ENCODE measurements around the gene GPR55. TPM values are rescaled to one million over a fixed set of nuclear protein-coding genes. Genes with fewer than 3 reads are reported as not detected.

Gene GPR55
- total RNA-seq, 2 experiments from 2014 or later = 1.5 to 1.6 TPM

DNA sequence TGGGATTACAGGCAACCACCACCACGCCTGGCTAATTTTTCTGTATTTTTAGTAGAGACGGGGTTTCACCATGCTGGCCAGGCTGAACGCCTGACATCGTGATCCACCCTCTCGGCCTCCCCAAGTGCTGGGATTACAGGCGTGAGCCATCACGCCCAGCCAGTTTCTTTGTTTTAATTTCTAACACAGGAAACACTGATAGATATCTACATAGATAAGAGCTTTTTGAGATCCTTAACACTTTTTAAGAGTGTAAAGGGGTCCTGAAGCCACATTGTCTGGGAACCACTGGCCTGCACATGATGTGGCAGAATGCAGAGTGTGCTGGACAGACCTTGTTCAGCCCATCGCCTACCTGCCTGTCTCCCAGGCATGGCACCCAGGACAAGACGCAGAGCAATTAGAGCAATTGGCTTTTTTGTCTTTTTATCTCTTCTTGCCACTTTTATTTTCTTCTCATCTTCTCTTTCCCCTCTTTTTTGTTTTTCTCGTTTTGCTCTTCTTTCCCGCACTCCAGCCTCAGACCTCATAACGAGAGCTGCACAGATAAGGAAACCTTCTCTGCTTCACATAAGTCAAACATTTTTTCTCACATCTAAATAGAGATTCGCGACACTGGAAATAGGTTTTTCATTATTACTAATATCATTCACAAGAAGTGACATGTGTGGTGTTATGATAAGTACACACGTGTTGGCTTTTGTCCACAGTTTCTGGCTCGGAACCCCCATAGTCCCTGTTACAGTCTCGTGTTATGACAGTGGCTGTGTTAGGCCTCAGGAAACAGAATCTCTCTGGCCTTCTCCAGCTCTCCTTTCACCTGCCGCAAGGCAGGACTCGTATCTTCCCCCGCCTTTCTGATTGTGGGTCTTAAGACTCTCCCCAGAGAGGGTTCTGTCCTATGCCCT lies 25.2 kb upstream of the GPR55 start:
- ChIA-PET POLR2A (interaction anchor here (0.8 to 2.8 kb wide), 4 partner anchors 18 to 35 kb away, joined by 3 to 11 read pairs (median 4); no protein-coding TSS in a partner anchor), CTCF (interaction anchor here (0.7 to 4.5 kb wide), 7 partner anchors 25 to 171 kb away, joined by 3 to 30 read pairs (median 3); partner anchors contain the start of gene GPR55)
- peak; percentile 63 for DNase-seq
- intact Hi-C loops (cut with micrococcal nuclease) = loop anchor here (1.0 kb wide), 1 partner anchor 8 kb away; no protein-coding TSS in a partner anchor
- peaks cover 46% of the 10 kb centered on the region for H3K4me1 Mint-ChIP-seq (ENCODE audit: low read depth)
- H3K9me3 Mint-ChIP-seq = no peaks in the 10 kb centered on the region
- H3K27me3 Mint-ChIP-seq = peaks cover 24% of the 10 kb centered on the region
- peaks cover 4% of the 10 kb centered on the region for H3K36me3 Mint-ChIP-seq
- peak overlapping the region; percentile 57 for H3K27ac Mint-ChIP-seq
- H3K4me3 Mint-ChIP-seq = no peak overlapping the region

- H3K27ac Mint-ChIP-seq = no peak overlapping the region
- H3K27me3 Mint-ChIP-seq = peaks cover 19% of the 10 kb centered on the region
- H3K36me3 Mint-ChIP-seq = peaks cover 7% of the 10 kb centered on the region
- H3K9me3 Mint-ChIP-seq = no peaks in the 10 kb centered on the region
- intact Hi-C loops (cut with micrococcal nuclease) = no loop called here
- ChIA-PET POLR2A (interaction anchor here (1.1 kb wide), 1 partner anchor 32 kb away, joined by 3 read pairs; no protein-coding TSS in a partner anchor), CTCF (interaction anchor here (0.8 to 4.5 kb wide), 5 partner anchors 10 to 123 kb away, joined by 3 to 30 read pairs (median 3); no protein-coding TSS in a partner anchor)
- peaks cover 50% of the 10 kb centered on the region for H3K4me1 Mint-ChIP-seq (ENCODE audit: low read depth)
- DNase-seq = no peak
- no peak overlapping the region for H3K4me3 Mint-ChIP-seq
These were observed 22.9 kb upstream of the GPR55 start for GRCh38 chr2:230947908-230948365.

GRCh38 chr2:230947235-230947576 lies 22.2 kb upstream of the GPR55 start:
- peak overlapping the region; percentile 42 for H3K27ac Mint-ChIP-seq
- no peak overlapping the region for H3K4me3 Mint-ChIP-seq
- H3K9me3 Mint-ChIP-seq = no peaks in the 10 kb centered on the region
- peaks cover 5% of the 10 kb centered on the region for H3K36me3 Mint-ChIP-seq
- DNase-seq = no peak
- peaks cover 18% of the 10 kb centered on the region for H3K27me3 Mint-ChIP-seq
- intact Hi-C loops (cut with micrococcal nuclease) = no loop called here
- ChIA-PET CTCF (interaction anchor here (0.8 to 4.5 kb wide), 6 partner anchors 10 to 123 kb away, joined by 3 to 30 read pairs (median 3); no protein-coding TSS in a partner anchor), POLR2A (interaction anchor here (1.1 kb wide), 1 partner anchor 33 kb away, joined by 3 read pairs; no protein-coding TSS in a partner anchor)
- H3K4me1 Mint-ChIP-seq (ENCODE audit: low read depth) = peaks cover 54% of the 10 kb centered on the region

- CTCF ChIA-PET = interaction anchor here (0.6 to 4.5 kb wide), 7 partner anchors 11 to 571 kb away, joined by 3 to 30 read pairs (median 3); no protein-coding TSS in a partner anchor
- POLR2A ChIA-PET = interaction anchor here (1.2 kb wide), 1 partner anchor 21 kb away, joined by 3 read pairs; no protein-coding TSS in a partner anchor
- no peak overlapping the region for H3K4me3 Mint-ChIP-seq
These were observed 21.6 kb upstream of the GPR55 start for GRCh38 chr2:230946429-230947234.

DNA sequence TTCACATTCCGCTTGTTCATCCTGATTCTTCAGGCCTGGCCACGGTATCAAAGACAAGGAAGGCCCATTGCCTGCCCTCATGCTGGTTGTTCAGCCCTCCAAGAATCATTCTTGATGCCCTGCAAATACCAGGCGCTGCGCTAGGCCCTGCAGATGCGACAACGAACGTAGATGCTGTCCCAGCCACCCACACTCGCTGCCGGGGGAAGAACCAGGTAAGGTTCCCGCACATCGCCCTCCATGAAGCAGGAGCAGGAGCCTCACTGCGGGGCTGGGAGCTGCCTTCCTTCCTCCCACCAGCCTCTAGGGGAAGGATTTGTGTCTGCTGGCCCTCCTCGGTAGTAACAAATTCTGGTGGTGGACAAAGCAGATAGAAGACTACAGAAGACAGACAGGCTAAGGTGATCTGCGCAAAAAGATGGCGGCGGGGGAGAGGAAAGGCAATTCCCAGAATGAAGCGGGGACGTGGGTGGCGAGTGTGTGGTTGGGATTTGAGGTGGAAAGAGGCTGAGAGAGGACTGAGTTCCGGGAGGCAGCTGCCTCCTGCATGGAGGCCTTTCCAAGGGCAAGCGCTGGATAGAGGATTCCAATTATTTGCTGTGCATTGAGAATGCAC lies 19.8 kb upstream of the GPR55 start:
- ChIA-PET CTCF (interaction anchor here (0.8 kb wide), 1 partner anchor 11 kb away, joined by 3 read pairs; no protein-coding TSS in a partner anchor), POLR2A (interaction anchor here (1.0 to 1.1 kb wide), 2 partner anchors 19 to 20 kb away, joined by 3 to 4 read pairs; partner anchors contain the start of gene GPR55)
- Mint-ChIP-seq H3K27me3 (peaks cover 22% of the 10 kb centered on the region), H3K4me3 (peak overlapping the region; percentile 61), H3K4me1 (ENCODE audit: low read depth) (peaks cover 39% of the 10 kb centered on the region), H3K27ac (peak overlapping the region; percentile 76), H3K9me3 (no peaks in the 10 kb centered on the region), H3K36me3 (peaks cover 5% of the 10 kb centered on the region)
- intact Hi-C loops (cut with micrococcal nuclease) = loop anchor here (1.0 kb wide), 5 partner anchors 12 to 39 kb away; no protein-coding TSS in a partner anchor
- DNase-seq = no peak

More at GRCh38 chr2:230946429-230947234, 21.6 kb upstream of the GPR55 start:
- peaks cover 21% of the 10 kb centered on the region for H3K27me3 Mint-ChIP-seq
- H3K36me3 Mint-ChIP-seq = peaks cover 5% of the 10 kb centered on the region
- no peak for DNase-seq
- H3K27ac Mint-ChIP-seq = peak overlapping the region; percentile 42
- intact Hi-C loops (cut with micrococcal nuclease) = no loop called here
- no peaks in the 10 kb centered on the region for H3K9me3 Mint-ChIP-seq
- peaks cover 54% of the 10 kb centered on the region for H3K4me1 Mint-ChIP-seq (ENCODE audit: low read depth)

- CTCF ChIA-PET = interaction anchor here (0.8 to 2.3 kb wide), 4 partner anchors 10 to 43 kb away, joined by 3 to 7 read pairs (median 4); no protein-coding TSS in a partner anchor
- intact Hi-C loops (cut with micrococcal nuclease) = loop anchor here (1.0 kb wide), 5 partner anchors 13 to 40 kb away; no protein-coding TSS in a partner anchor
- Mint-ChIP-seq H3K27ac (peak overlapping the region; percentile 76), H3K4me1 (ENCODE audit: low read depth) (peaks cover 33% of the 10 kb centered on the region), H3K4me3 (peak overlapping the region; percentile 54), H3K27me3 (peaks cover 22% of the 10 kb centered on the region), H3K9me3 (no peaks in the 10 kb centered on the region), H3K36me3 (peaks cover 5% of the 10 kb centered on the region)
- DNase-seq = peak; percentile 89
- POLR2A ChIA-PET = interaction anchor here (1.0 to 1.1 kb wide), 3 partner anchors 18 to 40 kb away, joined by 3 to 4 read pairs (median 3); partner anchors contain the start of gene GPR55
These were observed 19.1 kb upstream of the GPR55 start for GRCh38 chr2:230944123-230944653.

DNA sequence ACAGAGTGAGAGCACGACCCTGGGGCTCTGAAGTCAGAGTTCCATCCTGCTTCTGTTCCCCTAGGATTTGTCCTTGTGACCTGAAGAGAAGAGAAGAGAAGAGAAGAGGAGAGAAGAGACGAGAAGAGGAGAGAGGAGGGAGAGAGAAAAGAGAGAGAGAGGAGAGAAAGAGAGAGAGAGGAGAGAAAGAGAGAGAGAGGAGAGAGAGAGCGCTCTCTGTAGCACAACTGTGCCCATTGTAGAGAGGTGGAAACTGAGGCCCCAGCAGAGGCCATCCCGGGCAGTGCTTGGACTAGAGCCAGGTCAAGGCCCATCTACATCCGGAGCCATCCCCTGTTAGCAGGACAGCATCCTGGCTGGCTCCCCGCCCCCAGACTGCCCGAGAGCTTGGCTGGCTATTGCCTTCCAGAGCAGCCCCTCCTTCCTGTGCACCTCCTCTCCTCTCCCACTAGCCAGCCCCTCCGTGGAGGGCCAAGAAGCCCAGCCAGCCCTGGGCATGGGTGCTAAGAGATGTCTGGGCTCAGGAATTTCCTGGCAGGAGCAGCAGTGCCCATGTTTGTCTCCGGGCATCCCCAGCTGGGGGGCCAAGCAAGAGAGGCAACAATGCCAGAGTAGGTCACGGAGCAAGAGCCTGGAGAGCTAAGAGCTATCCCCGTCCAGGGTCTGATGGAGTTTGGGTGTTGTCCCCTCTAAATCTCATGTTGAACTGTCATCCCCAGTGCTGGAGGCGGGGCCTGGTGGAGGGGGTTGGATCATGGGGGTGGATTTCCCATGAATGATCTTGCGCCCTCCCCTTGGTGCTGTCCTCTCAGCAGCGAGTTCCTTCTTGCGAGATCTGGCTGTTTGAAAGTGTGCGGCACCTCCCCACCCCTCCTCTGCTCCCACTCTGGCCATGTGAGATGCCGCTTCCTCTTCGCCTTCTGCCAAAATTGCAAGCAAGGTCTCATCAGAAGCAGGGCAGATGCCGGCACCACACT lies 18.2 kb upstream of the GPR55 start:
- DNase-seq = peak; percentile 73
- ChIA-PET CTCF (interaction anchor here (0.9 to 2.3 kb wide), 3 partner anchors 11 to 44 kb away, joined by 3 to 7 read pairs (median 4); no protein-coding TSS in a partner anchor), POLR2A (interaction anchor here (1.0 to 1.1 kb wide), 3 partner anchors 17 to 41 kb away, joined by 3 to 4 read pairs (median 3); partner anchors contain the start of gene GPR55)
- Mint-ChIP-seq H3K9me3 (no peaks in the 10 kb centered on the region), H3K4me1 (ENCODE audit: low read depth) (peaks cover 32% of the 10 kb centered on the region), H3K27me3 (peaks cover 22% of the 10 kb centered on the region), H3K36me3 (peaks cover 5% of the 10 kb centered on the region), H3K27ac (peak overlapping the region; percentile 76), H3K4me3 (peak overlapping the region; percentile 54)
- intact Hi-C loops (cut with micrococcal nuclease) = no loop called here

- no peak overlapping the region for H3K4me3 Mint-ChIP-seq
- CTCF ChIA-PET = interaction anchor here (2.3 kb wide), 1 partner anchor 45 kb away, joined by 7 read pairs; no protein-coding TSS in a partner anchor
- no peak for DNase-seq
- H3K27me3 Mint-ChIP-seq = peaks cover 24% of the 10 kb centered on the region
- H3K9me3 Mint-ChIP-seq = peaks cover 4% of the 10 kb centered on the region
- peaks cover 8% of the 10 kb centered on the region for H3K36me3 Mint-ChIP-seq
- H3K27ac Mint-ChIP-seq = no peak overlapping the region
- POLR2A ChIA-PET = no interaction called here
- H3K4me1 Mint-ChIP-seq (ENCODE audit: low read depth) = peaks cover 32% of the 10 kb centered on the region
- intact Hi-C loops (cut with micrococcal nuclease) = no loop called here
These were observed 17.3 kb upstream of the GPR55 start for GRCh38 chr2:230942371-230942770.

- peaks cover 12% of the 10 kb centered on the region for H3K9me3 Mint-ChIP-seq
- no peak overlapping the region for H3K4me3 Mint-ChIP-seq
- peaks cover 7% of the 10 kb centered on the region for H3K36me3 Mint-ChIP-seq
- CTCF ChIA-PET = interaction anchor here (0.9 kb wide), 1 partner anchor 46 kb away, joined by 3 read pairs; no protein-coding TSS in a partner anchor
- H3K4me1 Mint-ChIP-seq (ENCODE audit: low read depth) = peaks cover 29% of the 10 kb centered on the region
- H3K27ac Mint-ChIP-seq = no peak overlapping the region
- intact Hi-C loops (cut with micrococcal nuclease) = no loop called here
- H3K27me3 Mint-ChIP-seq = peaks cover 21% of the 10 kb centered on the region
- POLR2A ChIA-PET = no interaction called here
- DNase-seq = peak; percentile 7
These were observed 16.4 kb upstream of the GPR55 start for GRCh38 chr2:230941202-230942180.
